NAMALWA (cell line): Measurements from ENCODE around the gene KIF21B.
A peak's percentile ranks its signal among the peaks of the same experiment; 100 is the strongest.

Source experiments
- DNase-seq: peaks from one replicate; pipeline ENCODE4 v3.0.0-alpha.2; 2015; ENCODE audit warnings: low spot score

KIF21B gene

DNA sequence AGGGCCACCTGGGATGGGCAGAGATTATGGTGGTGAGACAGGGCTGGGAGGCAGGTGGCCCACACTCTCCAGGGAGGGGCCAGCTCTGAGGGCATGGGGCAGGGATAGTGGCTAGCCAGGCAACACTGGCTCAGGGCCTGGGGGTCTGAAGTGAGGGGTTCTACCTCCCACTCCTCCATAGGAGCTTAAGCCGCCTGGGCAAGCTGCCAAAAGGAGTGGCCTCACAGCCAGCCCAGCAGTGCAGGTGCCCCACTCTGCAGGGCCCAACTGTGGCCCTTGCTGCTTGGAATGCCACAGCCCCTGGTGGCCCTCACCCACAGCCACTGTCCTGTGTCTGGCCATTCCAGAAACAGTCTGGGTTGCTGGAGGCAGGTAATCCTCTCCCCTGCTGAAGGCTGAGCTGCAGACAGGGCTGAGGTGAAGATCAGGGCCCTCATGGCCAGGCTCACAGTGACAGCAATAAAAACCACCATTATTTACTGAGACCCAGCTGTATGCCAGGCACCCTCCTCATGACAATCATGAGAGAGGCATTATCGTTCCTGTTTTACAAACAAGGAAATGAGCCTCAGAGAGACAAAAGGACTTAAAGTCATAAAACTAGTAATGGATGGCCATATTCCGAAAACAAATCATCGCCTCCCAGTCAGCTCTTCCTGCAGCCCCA lies 31.0 kb downstream of the KIF21B start:
- DNase-seq = no peak

DNA sequence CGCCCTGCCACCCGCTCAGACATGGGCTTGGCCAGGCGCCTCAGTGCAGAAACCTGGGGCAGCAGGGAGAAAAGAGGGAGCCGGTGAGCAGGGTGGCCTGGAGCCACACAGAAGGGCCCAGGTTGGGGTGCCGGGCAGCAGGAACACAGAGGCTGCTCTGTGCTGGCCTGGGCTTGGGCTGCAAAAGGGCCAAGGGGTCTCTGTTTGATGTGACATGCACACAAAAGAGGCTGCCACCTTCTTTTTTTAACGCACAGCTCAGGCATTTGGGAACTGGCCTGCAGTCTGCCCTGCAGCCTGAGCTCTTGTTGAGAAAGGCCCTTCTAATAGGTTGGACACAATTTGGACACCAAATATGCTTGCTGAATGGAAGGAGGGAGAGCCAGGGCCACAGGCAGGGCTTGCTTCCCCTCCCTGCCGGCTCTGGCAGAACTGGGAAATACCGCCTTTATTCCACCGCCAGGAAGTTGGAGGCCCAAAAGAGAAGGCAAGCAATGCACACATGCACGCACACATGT lies 32.4 kb downstream of the KIF21B start:
- DNase-seq = no peak

DNA sequence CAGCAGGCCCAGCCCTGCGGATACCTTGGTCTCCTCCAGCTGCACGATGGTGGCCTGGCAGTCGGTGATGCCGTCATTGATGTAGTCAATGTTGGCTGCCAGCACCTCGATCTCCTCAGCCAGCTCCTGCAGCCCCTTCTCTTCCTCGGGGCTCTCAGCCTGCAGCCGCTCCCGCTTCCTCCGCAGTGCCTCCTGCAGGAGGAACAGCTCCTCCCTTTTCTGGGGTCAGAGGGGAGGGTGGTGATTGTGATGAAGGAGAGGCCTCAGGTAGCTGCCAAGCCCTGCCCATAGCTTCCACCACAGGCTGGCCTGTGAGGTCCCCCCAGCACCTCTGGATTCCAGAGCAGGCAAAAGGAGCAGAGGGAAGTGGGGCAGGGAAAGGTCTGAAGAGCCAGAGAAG lies 33.4 kb downstream of the KIF21B start:
- DNase-seq = no peak

DNA sequence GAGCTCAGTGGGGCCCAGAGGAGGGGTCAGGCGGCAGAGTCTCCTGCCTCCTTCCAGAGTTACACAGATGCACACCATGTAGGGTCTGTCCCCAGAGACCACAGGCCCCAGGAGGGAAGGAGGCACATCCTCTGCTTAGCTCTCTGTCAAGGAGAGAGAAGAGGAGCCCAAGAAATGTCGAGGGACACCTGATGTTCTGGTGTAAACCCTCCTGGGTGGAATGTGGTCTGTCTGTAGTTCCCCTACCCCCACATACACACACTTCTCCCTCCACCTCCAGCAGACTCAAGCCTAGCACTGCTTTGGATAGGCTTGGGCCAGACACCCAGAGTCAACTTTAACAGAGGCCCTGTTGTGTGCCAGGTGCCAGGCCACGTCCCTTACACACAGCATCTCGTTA lies 34.2 kb downstream of the KIF21B start:
- DNase-seq = no peak

DNA sequence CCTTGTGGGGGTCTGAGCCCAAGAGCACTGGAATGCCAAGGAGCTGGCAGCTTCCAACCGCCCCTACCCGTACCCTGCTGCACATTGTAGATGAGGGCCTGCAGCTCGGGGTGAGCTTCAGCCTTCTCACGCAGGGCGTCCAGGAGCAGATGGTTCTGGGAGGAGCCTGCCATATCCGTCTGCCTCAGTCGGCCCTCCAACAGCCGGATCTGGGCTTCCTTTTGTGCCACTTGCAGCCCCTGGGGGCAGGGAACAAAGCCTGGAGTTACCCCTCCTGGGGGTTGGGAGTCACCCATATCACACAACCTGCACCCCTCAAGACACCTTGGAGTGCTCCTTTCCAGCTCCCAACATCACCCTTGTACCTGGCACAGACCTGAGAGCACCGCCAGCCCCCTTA lies 34.8 kb downstream of the KIF21B start:
- no peak for DNase-seq

DNA sequence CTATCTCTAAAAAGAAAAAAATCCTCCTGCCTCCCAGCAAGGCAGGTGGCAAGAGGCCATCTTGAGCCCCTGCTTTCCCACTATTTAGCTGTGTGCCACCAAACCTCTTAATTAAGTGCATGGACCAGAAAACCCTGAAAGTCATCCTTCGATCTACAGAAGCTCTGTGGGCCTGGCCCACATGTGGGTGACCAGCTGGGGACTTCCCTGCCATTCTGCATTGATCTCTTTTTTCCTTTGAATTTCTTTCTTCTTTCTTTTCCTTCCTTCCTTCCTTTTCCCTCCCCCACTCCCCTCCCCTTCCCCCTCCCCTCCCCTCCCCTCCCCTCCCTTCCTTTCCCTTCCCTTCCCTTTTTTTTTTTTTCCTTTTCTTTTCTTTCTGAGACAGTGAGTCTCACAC lies 38.0 kb downstream of the KIF21B start:
- no peak for DNase-seq

DNA sequence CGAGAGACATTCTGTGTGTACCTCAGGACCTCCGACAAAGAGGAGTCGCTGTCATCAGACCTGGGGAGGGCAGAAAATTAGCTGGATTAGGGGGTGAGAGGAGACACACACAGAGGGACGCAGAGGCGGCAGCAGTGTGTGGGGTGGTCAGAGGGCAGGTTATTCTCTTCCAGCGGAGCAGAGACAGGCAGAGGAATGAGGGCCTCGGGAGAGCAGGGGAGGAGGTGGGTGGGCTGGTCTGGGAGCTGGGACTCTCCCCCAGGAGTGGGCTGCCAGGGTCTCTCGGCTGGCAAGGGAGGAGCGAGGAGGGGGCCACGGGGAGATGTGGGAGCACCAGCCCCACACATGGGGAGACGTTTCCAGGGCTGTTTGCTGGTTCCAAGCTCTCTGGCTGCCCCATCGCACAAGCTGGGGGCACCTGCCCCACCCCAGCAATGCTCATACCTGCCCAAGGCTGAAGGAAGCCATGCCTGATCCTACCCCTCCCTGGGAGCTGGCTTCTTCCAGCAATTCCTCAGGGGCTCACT lies 40.4 kb downstream of the KIF21B start:
- DNase-seq = no peak

DNA sequence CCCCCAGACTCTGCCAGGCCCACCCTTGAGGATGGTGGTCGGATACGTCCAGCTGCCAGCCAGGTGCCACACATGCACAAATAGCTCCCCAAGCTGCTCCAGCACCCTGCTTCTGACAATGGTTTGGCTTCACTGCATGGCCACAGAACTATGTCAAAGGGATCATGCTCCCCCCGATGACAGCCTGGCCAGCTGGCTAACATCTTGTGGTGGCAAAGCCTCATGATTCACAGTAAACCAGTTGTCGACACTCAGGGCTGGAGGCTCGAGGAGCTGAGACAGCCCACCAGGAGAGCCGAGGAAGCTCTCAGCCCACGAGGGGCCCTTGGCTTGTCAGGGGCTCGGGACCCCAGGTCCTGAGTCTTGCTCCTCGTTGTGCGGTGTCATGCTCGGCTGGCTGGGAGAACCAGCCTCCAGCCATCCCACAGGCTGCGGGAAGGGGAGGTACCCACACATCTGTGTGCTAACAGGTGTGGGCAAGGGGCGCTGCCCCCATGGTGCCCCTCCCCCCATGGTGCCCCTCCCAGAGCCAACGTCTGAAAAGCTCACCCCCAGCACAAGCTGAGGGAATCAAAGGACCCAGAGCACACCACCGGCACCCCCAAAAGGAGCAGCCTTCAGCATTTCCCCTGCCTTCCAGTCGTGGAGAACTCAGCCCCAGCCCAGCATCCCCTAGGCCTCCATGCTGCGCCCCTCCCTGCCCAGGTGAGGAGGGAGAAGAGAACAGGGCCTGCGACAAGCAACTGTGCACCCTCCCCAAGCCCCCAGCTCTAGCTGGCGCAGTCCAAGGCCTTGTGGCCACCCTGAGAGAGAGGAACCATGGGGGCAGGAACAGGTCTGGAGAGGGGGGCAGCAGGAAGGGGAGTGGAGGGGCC lies 41.2 kb downstream of the KIF21B start:
- DNase-seq = no peak

DNA sequence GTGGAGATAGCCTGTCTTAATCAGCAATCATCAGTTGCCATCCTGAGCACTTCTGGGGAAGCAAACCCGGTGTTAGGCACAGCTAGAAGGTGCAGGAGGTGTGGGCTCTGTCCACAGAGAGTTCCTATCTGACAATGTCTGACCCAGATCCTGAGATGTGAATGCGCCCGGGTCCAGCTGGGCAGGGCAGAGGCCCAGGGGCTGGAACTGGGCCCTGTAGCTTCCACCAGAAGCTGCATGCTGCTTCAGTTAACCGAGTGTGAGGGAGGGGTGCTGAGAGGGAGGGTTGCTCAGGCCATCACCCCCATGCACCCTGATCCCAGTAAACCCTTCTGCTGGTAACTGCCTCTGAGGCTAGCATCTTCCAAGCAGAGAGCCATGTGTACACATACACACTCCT lies 42.2 kb downstream of the KIF21B start:
- no peak for DNase-seq

DNA sequence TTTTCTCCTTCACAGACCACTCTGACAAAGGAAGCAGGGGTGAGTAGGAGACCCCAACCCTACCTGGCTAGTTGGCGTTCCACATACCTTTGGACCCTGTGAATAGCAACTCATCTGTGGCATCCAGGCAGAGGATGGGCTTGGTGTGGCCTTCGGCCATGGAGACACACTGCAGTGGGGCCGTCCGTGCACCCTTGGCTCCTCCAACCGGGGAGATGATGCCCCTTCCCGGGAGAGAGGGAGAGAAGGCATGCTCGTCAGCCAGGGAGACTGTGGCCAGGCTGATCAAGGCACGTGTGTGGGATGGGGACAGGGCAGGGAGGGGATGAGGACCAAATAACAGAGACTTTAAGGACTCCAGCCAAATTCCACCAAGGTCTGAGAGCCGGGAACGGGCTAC lies 42.6 kb downstream of the KIF21B start:
- DNase-seq = no peak

DNA sequence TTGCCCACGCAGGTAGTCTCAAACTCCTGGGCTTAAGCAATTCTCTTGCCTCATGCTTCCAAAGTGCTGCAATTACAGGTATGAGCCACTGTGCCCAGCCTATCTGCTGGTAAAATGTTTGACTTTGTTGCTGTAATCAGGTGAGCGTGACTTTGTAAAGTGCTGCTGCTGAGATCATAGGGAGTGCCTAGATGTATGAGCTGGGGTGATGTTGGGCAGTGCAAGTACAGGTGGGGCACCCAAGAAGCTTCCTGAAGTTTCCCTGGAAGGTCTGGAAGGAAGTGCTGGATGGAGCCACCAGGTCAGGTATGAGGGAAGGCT lies 43.1 kb downstream of the KIF21B start:
- DNase-seq = no peak

DNA sequence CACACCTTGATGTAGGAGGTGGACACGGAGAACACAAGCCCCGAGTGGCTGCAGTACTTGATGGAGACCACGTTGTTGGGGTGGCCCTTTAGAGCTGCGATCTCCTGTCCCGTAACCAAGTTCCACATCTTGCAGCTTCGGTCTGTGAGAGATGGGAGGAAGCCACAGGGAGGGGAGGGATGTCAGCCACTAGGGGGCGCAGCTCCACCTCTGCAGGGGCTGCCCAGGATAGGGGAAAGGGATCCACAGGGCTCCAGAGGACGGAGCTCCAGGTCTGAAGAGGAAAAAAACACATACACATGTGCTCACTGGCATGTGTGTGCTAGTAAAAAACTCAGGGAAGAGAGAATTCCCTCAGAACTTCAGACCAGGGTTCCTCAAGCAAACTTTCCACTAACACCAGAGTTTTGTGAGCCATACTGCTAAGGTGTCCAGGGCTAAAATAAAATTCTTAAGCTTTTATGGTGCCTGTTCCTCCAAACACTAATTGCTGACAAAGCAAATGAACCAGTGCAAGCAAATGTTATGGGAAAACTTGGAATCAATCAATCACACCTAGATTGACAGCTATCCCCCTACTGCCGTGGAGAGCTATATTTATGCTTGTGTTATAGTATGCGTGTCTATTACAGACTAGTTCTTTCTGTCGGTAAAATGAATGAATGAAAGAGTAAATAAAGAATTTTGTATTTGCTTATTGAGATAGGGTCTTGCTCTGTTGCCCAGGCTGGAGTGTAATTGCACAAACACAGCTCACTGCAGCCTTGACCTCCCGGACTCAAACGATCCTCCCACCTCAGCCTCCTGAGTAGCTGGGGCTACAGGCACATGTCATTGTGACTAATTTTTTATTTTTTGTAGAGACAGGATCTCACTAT lies 43.7 kb downstream of the KIF21B start:
- peak; percentile 75 for DNase-seq

DNA sequence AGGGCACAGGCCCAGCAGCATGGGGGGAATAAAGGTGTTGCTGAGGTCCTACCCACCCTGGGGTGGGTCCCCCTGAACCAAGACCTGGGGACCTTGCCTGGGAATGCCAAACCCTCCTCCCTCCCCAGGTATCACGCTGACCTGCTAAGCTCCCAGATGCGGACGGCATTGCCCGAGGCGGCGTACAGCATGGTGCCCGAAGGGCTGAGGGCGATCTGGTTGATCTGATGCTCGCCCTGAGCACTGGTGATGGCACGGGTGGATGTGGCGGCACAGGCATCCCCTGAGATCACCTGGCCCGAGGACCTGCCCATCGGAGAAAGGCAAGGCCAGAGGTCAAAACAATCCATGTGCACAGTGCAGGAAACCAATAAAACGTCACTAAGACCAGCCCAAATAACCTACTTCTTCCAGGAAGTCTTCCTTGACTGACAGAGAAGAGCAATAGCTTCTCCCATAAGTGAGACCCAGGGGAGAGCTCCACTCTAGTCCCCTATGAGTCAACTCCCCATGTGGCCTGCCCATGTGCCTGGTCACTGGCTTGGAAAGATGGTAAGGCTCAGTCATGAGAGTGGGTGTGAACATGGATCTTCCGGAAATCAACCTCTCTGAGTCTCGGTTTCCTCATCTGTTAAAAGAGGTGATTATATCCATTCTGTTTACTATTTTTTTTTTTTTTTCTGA lies 46.3 kb downstream of the KIF21B start:
- DNase-seq = no peak

DNA sequence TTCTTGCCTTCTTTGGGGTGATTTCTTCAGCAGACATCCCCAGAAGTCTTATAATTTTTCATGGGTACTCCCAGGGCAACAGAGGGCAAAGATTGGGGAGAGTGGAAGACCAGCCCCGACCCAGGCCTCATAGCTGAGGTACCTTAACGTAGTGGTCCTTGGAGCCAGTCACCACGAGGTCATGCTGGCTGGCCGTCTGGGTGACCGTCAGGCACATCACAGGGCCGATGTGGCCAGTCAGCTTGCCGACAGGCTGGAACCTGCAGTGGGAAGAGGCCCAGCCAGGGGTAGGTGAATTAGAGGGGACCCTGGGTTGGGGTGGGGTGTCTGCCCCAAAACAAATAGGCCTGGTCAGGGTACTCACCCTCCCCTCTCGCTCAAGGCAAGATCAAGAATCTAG lies 46.9 kb downstream of the KIF21B start:
- no peak for DNase-seq

DNA sequence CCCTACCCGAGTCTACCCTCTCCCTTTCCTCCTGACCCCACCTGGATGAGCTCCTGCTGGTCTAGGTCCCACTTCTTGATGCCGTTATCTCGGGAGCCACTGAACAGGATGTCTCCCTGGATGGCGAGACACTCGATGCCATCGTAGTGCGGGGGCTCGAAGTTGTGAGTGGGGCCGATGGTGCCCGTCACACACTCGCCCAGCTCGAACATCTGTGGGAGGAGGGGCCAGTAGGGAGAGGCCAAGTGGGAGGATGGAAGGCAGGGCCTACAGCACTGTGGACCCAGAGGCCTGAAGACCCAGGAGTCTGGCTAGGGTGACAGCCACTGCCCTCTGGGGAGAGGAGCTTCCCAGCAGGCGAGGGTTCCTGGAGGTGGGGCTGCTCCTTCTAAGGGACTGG lies 48.1 kb downstream of the KIF21B start:
- DNase-seq = no peak

DNA sequence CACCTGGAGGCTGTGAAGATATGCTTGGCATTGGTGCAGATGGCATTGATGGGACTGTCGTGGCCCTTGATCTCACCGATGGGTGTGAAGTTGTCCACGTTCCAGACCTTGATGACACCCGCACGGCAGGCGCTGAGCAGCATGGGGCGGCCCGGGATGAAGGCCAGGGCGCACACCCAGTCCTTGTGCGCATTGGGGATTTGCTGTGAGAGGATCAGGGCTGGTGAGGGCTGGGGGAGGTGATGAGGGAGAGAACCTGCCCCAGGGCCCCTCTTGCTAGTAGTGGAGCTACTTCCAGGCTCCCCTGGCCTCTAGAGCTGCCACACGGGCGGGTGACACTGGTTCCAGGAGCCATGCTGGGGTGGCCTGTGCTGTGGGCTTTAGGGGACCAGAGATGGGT lies 48.8 kb downstream of the KIF21B start:
- no peak for DNase-seq

DNA sequence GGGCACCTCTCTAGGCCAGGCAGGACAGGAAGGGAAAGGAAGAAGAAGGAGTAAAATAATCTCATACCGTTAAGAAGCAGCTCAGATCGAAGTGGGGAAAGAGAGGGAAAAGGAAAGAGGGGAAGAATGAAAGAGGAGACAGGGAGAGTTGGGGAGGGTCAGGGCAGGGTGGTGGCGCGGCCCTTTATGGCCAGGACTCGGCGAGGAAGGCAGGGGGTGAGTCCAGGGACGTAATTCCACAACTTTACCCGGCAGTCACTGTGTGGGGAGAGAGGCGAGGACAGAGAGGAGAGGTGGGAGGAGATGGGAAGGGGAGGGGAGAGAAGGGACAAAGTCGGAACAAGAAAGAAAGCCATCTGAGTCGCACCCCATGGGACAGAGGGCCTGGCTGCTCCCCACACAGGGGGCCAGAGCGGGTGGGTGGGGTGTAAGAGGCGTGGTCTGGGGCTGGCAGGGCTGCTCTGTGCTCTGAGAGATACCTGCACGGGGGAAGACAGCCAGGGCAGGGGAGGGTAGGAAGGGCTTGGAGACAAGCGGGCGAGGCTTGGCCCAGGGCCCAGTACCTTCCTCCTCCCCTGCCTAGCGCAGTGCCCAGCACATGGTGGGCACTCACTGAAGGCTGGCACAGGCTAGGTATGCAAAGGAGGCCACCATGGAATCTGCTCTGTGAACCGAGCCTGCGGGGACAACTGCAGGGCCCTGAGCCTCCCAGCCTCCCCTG lies 49.4 kb downstream of the KIF21B start:
- no peak for DNase-seq

DNA sequence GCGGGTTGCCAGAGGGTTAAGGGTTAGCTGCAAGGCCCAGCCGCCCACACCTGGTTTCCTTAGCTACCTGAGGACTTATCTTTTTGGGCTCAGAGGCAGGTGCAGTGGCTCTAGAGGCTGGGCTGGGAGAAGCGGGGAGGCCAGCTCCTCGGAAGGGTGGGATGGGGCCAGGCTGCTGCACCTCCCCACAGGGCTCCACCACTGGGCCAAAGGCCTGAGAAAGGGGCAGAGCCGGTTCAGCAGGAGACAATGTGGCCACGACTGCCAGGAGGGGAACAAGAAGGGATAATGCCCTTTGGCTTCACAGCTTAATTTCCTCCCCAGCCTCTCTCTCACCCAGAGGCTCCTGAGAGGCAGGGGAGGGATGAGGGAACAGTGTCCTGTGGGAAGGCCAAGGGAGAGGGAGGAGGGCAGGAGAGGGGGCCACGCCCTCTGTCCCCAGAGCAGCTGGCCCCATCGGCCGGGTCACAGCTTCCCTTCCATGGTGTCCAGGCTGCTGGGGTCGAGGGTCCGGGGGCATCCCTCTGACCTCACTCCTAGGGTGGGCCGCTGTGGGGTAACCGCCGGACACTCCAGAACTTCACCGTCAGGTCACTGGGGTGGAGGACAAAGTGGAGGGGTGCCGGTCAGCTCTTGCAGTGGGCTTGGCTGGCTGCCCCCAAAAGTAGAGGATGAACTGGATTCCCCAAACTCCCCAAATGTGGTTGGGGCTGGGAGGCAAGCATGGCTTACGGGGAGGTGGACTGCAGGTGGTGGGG lies 50.4 kb downstream of the KIF21B start:
- DNase-seq = no peak

DNA sequence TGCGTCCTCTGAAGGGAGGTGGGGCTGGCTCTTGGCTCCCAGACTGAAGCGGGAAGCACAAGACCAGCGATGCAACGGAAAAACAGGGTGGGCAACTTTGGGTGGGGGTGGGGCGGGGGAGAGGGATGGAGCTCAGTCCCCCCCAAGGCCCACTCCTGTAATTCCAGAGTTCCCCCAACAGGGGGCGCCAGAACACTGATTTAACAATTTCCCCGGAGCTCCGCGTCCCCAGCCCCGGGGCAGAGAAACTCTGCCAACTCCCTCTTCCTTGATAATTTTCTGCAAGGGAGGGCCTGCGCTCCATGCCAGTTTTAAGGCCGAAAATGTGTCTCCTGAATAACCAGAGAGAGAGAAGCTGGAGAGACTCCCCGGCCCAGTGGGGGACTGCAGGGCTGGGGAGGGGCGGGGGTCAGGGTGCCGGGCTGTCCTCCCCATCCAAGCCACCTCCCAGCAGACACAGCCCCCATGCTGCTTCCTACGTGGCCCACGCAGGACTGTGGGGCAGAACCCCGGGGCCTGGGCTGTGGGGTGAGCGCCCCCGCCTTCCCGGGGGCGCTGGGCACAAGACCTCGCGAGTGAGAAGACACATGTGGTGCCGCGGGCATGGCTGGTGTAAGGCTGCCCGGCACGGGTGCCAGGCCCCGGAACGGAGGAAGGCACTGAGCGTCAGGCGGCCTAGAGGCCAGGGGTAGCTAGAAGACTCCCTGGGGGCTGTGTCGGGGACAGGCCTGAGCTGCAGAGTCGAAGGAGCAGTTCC lies 51.4 kb downstream of the KIF21B start:
- peak; percentile 66 for DNase-seq
